Ectodermal cell (in vitro differentiated cells): ENCODE measurements around the gene CWC22.

Source experiments
- H3K27ac ChIP-seq: 2 replicates; pipeline ENCODE4 v1.7.0; 2013; ENCODE audit warnings: mild to moderate bottlenecking, low read depth, low read length; ENCODE audit not compliant: insufficient read depth, poor library complexity, severe bottlenecking
- H3K27me3 ChIP-seq: 2 replicates; pipeline ENCODE4 v1.7.0; 2013; ENCODE audit warnings: mild to moderate bottlenecking, low read length; ENCODE audit not compliant: insufficient read depth, control insufficient read depth, poor library complexity, severe bottlenecking
- H3K36me3 ChIP-seq: one replicate; pipeline ENCODE4 v1.7.0; 2013; ENCODE audit warnings: low read length; ENCODE audit not compliant: control insufficient read depth, insufficient read depth
- H3K4me1 ChIP-seq: one replicate; pipeline ENCODE4 v1.7.0; 2013; ENCODE audit warnings: low read length; ENCODE audit not compliant: control insufficient read depth, insufficient read depth
- H3K4me3 ChIP-seq: 2 replicates; pipeline ENCODE4 v1.7.0; 2013; ENCODE audit warnings: low read depth, low read length, control low read depth; ENCODE audit not compliant: insufficient read depth
- H3K9me3 ChIP-seq: 2 replicates; pipeline ENCODE4 v1.7.0; 2013; ENCODE audit warnings: mild to moderate bottlenecking, low read length, moderate library complexity; ENCODE audit not compliant: control insufficient read depth
- WGBS, 2 experiments: methylation state at CpG; one replicate each; pipeline ENCODE4 v1.1.7; 2013; ENCODE audit warnings: missing lambda C conversion rate in 2 of 2; 5-methylcytosine and 5-hydroxymethylcytosine counted together

The CWC22 gene

DNA sequence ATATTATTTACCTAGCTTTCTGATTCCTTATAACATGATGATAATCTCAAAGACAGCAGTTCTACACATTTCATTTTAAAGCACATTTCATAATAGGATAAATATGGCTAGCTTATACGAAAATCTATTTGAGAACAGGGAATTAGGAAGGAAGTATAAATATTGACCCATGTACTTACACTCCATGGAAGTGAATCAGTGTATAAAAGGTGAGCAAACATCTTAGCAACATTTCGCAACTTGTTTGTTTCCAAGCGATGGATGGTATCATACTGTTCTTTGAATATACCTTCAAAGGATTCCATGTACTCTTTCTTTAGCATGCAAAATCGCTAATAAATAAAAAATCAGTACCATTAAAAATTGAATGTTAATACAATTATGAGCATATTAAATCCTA is 53.1 kb downstream of the CWC22 start:
- WGBS, 2 experiments, result 96 to 100% methylated on average over 2 to 4 of the region's 4 CpGs
- Histone ChIP-seq H3K4me1 (no peaks in the 10 kb centered on the region), H3K27ac (no peak overlapping the region), H3K36me3 (peaks cover 29% of the 10 kb centered on the region), H3K27me3 (no peaks in the 10 kb centered on the region), H3K4me3 (no peak overlapping the region), H3K9me3 (no peaks in the 10 kb centered on the region)

DNA sequence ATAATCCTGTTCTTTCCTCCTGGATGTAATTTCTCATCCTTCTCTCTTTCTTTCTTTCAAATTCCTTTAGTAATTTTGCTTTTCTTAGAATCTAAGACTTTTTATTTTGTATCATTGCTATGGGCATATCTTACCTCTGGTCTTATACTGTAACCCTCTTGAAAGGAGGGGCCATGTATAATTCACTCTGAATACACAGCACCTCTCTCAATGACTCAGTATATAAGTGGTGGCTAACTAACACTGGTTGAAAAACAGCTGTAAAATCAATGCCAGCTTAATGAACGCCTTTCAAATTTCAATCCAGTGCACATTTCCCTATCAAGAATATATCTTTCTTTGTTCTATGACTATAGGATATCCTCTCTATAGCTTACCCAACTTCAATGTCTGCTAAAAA is 53.7 kb downstream of the CWC22 start:
- H3K4me3 ChIP-seq, result no peak overlapping the region
- 88 to 100% methylated on average over 1 of the region's 1 CpG for WGBS, 2 experiments
- no peaks in the 10 kb centered on the region for H3K27me3 ChIP-seq
- no peak overlapping the region for H3K27ac ChIP-seq
- no peaks in the 10 kb centered on the region for H3K9me3 ChIP-seq
- H3K36me3 ChIP-seq, result peaks cover 33% of the 10 kb centered on the region
- H3K4me1 ChIP-seq, result no peaks in the 10 kb centered on the region

DNA sequence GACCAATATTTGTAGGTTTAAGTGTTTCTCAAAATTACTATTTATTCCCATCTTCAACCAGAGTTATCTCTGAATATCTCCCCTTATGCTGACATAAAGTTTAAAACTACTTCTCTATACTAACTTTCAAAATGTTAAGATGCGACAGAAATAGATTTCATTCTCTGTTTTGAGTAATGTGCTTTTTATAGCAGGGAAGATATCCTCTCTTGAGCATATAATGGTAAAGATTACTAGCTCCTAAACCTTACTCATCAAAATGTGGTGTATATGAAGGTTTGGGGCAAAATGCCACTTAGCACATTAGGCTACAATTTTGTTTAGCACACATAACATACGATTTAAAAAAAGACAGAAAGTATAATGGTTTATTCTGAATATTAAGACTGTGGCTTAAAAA is 54.4 kb downstream of the CWC22 start:
- H3K36me3 ChIP-seq, result peaks cover 33% of the 10 kb centered on the region
- no peak overlapping the region for H3K27ac ChIP-seq
- WGBS, 2 experiments, result 100% methylated on average over 1 to 2 of the region's 2 CpGs

DNA sequence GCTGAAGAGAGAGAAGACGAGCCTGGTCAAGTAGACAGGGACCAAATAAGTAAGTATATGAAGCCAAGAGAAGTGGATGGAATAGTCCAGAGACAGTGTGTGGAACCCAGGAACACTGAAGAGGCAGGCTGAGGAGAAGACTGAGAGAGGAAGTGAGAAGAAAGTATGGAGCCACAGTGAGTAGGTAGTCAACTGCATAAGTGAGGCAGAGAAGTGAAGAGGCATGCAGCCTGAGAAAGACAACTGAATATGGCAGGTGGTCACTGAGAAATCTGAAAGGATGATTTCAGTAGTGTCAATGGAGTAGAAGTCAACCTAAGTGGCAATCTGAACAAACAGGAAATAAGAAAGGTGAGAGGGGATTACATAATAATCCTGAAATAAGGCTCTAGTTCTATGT is 55.4 kb downstream of the CWC22 start:
- peaks cover 33% of the 10 kb centered on the region for H3K36me3 ChIP-seq

More for the DNA sequence above, 54.4 kb downstream of the CWC22 start:
- Histone ChIP-seq H3K27me3 (no peaks in the 10 kb centered on the region), H3K9me3 (no peaks in the 10 kb centered on the region), H3K4me3 (no peak overlapping the region), H3K4me1 (no peaks in the 10 kb centered on the region)

DNA sequence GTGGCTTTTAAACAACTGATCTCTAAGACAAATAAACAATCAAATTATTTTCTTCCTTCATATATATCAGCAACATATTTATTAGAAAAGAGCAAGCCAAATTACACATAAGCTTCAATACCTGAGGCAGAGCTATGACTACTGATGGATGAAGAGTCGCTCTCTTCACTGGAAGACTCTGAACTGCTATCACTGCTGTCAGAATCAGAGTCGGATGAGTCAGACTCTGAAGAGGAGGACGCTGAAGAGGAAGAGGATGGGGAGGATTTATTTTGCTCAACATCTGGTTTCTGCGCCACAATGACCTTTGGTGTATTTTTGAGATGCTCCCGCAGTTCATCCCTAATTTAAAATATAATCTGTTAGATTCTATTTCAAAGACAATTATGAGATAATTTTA is 56.7 kb downstream of the CWC22 start:
- no peak overlapping the region for H3K27ac ChIP-seq
- no peaks in the 10 kb centered on the region for H3K27me3 ChIP-seq
- WGBS, 2 experiments, result 93 to 99% methylated on average over 3 to 5 of the region's 5 CpGs
- H3K4me1 ChIP-seq, result no peaks in the 10 kb centered on the region
- no peak overlapping the region for H3K4me3 ChIP-seq
- H3K36me3 ChIP-seq, result peaks cover 33% of the 10 kb centered on the region
- H3K9me3 ChIP-seq, result no peaks in the 10 kb centered on the region

More for the DNA sequence above, 55.4 kb downstream of the CWC22 start:
- no peaks in the 10 kb centered on the region for H3K27me3 ChIP-seq
- no peaks in the 10 kb centered on the region for H3K9me3 ChIP-seq
- WGBS, 2 experiments, result 95 to 96% methylated on average over 1 of the region's 1 CpG
- H3K27ac ChIP-seq, result no peak overlapping the region
- no peaks in the 10 kb centered on the region for H3K4me1 ChIP-seq
- H3K4me3 ChIP-seq, result no peak overlapping the region

DNA sequence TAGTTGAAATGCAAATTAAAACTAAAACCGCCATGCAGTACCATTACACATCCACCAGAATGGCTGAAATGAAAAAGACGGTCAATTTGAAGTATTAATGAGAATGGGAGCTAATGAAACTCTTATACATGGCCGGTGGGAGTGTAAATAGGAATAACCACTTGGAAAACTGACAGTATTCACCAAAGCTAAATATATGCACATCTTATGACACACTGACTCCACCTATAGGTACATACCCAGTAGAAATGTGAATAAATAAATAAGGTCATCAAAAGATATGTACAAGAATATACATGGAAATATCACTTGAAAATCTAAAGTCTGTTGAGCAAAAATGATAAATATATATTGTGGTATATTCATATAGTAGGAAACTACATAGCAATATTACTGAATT is 57.7 kb downstream of the CWC22 start:
- Histone ChIP-seq H3K27ac (no peak overlapping the region), H3K27me3 (no peaks in the 10 kb centered on the region), H3K4me1 (no peaks in the 10 kb centered on the region), H3K4me3 (no peak overlapping the region), H3K9me3 (no peaks in the 10 kb centered on the region), H3K36me3 (peaks cover 28% of the 10 kb centered on the region)
- 100% methylated on average over 1 of the region's 3 CpGs; no CpG with 5 or more reads in 1 of the 2 experiments for WGBS, 2 experiments

DNA sequence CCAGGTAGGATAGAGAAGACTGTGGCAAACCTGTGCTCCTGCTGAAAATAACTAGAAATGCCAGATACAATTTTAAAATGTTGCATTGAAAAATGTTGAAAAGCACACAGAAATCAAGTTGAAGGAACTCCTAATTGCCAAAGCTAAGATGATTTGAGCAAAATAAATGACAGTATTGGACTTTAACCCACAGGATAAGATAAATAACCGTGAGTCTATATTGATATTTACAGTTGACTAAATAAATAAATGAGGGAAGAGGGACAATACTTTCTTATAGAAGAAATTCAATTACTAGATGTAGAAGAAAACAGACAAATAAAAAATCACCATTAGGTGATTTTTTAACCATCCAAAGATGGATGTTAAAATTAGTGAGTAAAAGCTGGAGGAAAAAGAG is 59.0 kb downstream of the CWC22 start:
- Histone ChIP-seq H3K27me3 (no peaks in the 10 kb centered on the region), H3K9me3 (no peaks in the 10 kb centered on the region), H3K4me1 (no peaks in the 10 kb centered on the region), H3K27ac (no peak overlapping the region), H3K4me3 (no peak overlapping the region), H3K36me3 (peaks cover 20% of the 10 kb centered on the region)
- WGBS, 2 experiments, result no CpG with 5 or more reads among the region's 1 CpG

DNA sequence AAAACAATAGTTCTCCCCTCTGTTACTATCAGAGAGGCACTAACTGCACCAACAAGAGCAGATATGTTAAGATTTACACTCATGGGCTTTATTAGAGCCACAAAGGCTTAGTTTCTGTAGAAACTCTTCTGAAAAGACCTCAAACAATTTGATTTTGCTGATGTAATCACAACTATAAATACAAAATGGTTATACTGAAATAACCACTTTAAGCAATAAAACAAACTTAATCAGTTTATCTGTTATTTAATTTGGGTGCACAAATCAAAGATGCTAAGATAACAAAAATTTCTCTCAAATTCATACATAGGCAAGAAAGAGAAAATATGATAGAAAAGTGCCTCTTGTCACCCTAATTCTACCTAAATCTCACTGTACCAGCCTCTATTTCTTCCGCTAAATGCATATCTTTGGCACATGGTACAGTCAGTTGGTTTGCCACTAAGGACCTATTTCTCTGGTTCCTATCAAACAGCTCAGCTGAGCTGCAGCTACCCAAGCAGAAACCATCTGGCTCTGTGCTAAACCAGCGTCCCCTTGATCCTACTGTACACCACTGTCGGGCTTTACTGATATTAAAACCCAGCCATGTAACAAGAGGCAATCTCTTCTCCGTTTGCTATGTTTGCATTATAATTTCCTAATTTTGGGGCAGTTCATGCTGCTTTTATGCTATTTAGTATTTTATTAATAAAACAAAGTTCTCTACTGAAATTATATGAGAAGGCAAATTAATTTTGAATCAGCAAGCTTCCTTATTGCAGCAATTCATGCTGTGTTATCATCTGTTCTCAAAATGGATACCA is 60.1 kb downstream of the CWC22 start:
- Histone ChIP-seq H3K36me3 (peaks cover 15% of the 10 kb centered on the region), H3K4me1 (no peaks in the 10 kb centered on the region), H3K9me3 (no peaks in the 10 kb centered on the region), H3K4me3 (no peak overlapping the region), H3K27me3 (no peaks in the 10 kb centered on the region), H3K27ac (no peak overlapping the region)
- 96 to 98% methylated on average over 3 to 4 of the region's 4 CpGs for WGBS, 2 experiments

DNA sequence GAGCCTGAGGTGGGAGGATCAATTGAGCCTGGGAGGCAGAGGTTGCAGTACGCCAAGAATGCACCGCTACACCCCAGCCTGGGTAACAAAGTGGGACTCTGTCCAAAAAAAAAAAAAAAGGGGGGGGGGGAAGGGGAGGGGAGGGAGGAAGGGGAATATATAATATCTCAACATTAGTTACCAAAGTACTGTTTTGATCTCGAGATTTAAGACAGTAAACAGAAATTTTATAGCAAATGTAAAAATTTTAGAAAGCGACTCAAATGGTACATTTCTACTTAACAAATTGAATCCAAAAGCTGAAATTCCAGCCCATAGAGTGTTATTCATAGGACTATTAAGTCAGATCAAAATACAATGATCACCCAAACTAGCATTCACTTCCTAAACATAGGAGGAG is 60.8 kb downstream of the CWC22 start:
- H3K9me3 ChIP-seq, result no peaks in the 10 kb centered on the region
- H3K36me3 ChIP-seq, result peaks cover 10% of the 10 kb centered on the region
- no peak overlapping the region for H3K27ac ChIP-seq
- no peaks in the 10 kb centered on the region for H3K27me3 ChIP-seq
- H3K4me3 ChIP-seq, result no peak overlapping the region
- no peaks in the 10 kb centered on the region for H3K4me1 ChIP-seq
- 89 to 98% methylated on average over 2 to 4 of the region's 4 CpGs for WGBS, 2 experiments

DNA sequence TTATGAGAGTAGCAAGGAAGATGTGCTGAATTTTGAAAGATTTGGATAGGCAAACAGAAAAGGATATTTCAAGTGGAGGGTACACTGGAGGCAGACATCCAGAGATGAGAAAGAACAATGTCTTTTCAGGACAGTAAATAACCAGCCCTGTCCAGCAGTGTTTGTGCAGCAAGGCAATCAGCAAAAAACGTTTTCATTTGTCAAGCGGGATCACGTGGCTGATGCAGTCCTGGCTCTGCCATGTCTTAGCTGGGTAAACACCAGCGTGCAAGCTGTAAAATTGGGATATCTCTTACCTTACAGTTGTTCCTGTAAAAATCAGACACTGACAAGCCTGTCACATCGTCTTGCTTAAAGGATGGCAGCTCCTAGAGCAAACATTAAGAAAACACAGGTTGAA is 67.8 kb downstream of the CWC22 start:
- no peaks in the 10 kb centered on the region for H3K27me3 ChIP-seq
- no peaks in the 10 kb centered on the region for H3K4me1 ChIP-seq
- 90 to 93% methylated on average over 5 of the region's 5 CpGs for WGBS, 2 experiments
- H3K27ac ChIP-seq, result no peak overlapping the region
- no peaks in the 10 kb centered on the region for H3K36me3 ChIP-seq
- H3K9me3 ChIP-seq, result no peaks in the 10 kb centered on the region
- H3K4me3 ChIP-seq, result no peak overlapping the region
